ENCODE data around the gene RAP1GAP2. TPM values are rescaled to one million over a fixed set of nuclear protein-coding genes. Genes with fewer than 3 reads are reported as not detected.

Gene RAP1GAP2
- total and polyA plus RNA-seq, 2 of the 8 experiments (the other 6 are each of a cell fraction or from before 2014, with no cell fraction given) = 24.0 to 63.8 TPM

GRCh38 chr17:2814481-2815341, 18.5 kb downstream of the RAP1GAP2 start:
- Histone ChIP-seq H3K23ac (ENCODE audit: insufficient read length) (no peak overlapping the region), H3K27ac (ENCODE audit: low read depth, low read length) (no peak overlapping the region), H3K18ac (ENCODE audit: extremely low read depth, low read length) (no peak overlapping the region; the same call in 1 of the 2 replicates), H3K4me3 (ENCODE audit: extremely low read depth in 1 of 4, insufficient read depth in 2 of 4, low read depth in 3 of 4, low read length in 4 of 4) (no peak overlapping the region), H4K20me1 (replicated peaks in 1 of 2; ENCODE audit: control insufficient read depth in 1 of 2, insufficient read depth in 2 of 2, low read length in 2 of 2) (no peaks in the 10 kb centered on the region), H3K4ac (replicated peaks; ENCODE audit: insufficient read length, low read depth, low read length) (no peak overlapping the region), H3K79me2 (ENCODE audit: control insufficient read depth in 1 of 2, insufficient read depth in 2 of 2, low read length in 2 of 2) (no peaks in the 10 kb centered on the region), H3K14ac (ENCODE audit: insufficient read length) (no peak overlapping the region), H4K5ac (ENCODE audit: insufficient read length, low read depth, low read length) (peak overlapping the region; percentile 18), H4K91ac (replicated peaks; ENCODE audit: insufficient read length, low read length) (no peak overlapping the region), H2BK12ac (ENCODE audit: low read depth, low read length) (0 out of 2 replicates have a peak overlapping the region, but pooled peaks have one; percentile 60), H2AFZ (ENCODE audit: low read length) (no peak overlapping the region), H3K4me2 (ENCODE audit: insufficient read depth in 1 of 2, low read depth in 2 of 2, low read length in 2 of 2) (no peak overlapping the region; a peak in 1 of 4 replicates), H2BK120ac (replicated peaks; ENCODE audit: low read depth, low read length) (no peak overlapping the region), H3K23me2 (ENCODE audit: low read depth, low read length) (no peaks in the 10 kb centered on the region), H2BK20ac (ENCODE audit: low read length) (no peak overlapping the region), H3K9ac (replicated peaks in 1 of 4; ENCODE audit: extremely low read depth in 1 of 4, low read depth in 3 of 4, low read length in 3 of 4) (no peak overlapping the region; a peak in 1 of 7 replicates), H4K8ac (ENCODE audit: extremely low read depth, insufficient read depth, low read length) (peak overlapping the region; percentile 68; the same call in 1 of the 2 replicates), H3K79me1 (ENCODE audit: low read depth, low read length) (no peaks in the 10 kb centered on the region), H3K36me3 (ENCODE audit: control insufficient read depth in 2 of 4, insufficient read depth in 4 of 4, low read length in 3 of 4) (no peaks in the 10 kb centered on the region), H3K4me1 (replicated peaks in 1 of 4; ENCODE audit: control insufficient read depth in 3 of 4, insufficient read depth in 4 of 4, low read length in 3 of 4) (peaks cover 0 to 13% (median 4%) of the 10 kb centered on the region in 4 experiments; a peak in 6 of 7 replicates), H2BK5ac (ENCODE audit: low read depth, low read length) (no peak overlapping the region), H2AK5ac (ENCODE audit: low read depth, low read length) (peak overlapping the region; percentile 95; the same call in 1 of the 2 replicates), H3K56ac (replicated peaks; ENCODE audit: insufficient read length, low read depth, low read length) (no peak overlapping the region), H3K27me3 (replicated peaks in 1 of 4; ENCODE audit: control insufficient read depth in 3 of 4, extremely low read depth in 1 of 4, insufficient read depth in 3 of 4, low read length in 3 of 4) (no peaks in the 10 kb centered on the region), H2BK15ac (ENCODE audit: low read length) (no peak overlapping the region), H3K9me3 (ENCODE audit: insufficient read depth in 2 of 2, low read depth in 1 of 2, low read length in 1 of 2) (no peaks in the 10 kb centered on the region)
- FAIRE-seq = no peak
- 91% methylated on average over 24 of the region's 27 CpGs; no CpG with 5 or more reads in 1 of the 2 experiments for WGBS, 2 experiments (ENCODE audit: extremely low coverage in 1 of 2, insufficient coverage in 1 of 2, insufficient read length in 1 of 2, insufficient replicate concordance in 2 of 2, low coverage in 1 of 2, low lambda C conversion rate in 2 of 2, missing lambda C conversion rate in 1 of 2)
- ChIA-PET CTCF (ENCODE audit: partially characterized antibody) (interaction anchor here (0.8 to 2.6 kb wide), 9 partner anchors 11 to 198 kb away, joined by 3 to 13 read pairs (median 5); no protein-coding TSS in a partner anchor), POLR2A (ENCODE audit: partially characterized antibody) (interaction anchor here (0.6 kb wide), 2 partner anchors 40 to 279 kb away, joined by 3 read pairs; no protein-coding TSS in a partner anchor)
- TF ChIP-seq SP2 (IDR thresholded peaks at IDR 0.05; ENCODE audit: low read length) (no peak), POLR2A (IDR thresholded peaks at IDR 0.05; ENCODE audit: control extremely low read depth in 1 of 2, low read depth in 2 of 2, low read length in 2 of 2) (no peak), CHD2 (IDR thresholded peaks at IDR 0.05; ENCODE audit: low read length) (no peak), PHF8 (conservative IDR thresholded peaks at IDR 0.05; ENCODE audit: low read depth, low read length) (no peak), ATF3 (IDR thresholded peaks at IDR 0.05; ENCODE audit: insufficient read depth, low read depth, low read length) (no peak)
- no peak for DNase-seq (ENCODE audit: low read depth in 1 of 2, low spot score in 2 of 2)
